Endodermal cell (in vitro differentiated cells): ENCODE measurements around the gene UBE2J1. TPM values are rescaled to one million over a fixed set of nuclear protein-coding genes. Genes with fewer than 3 reads are reported as not detected.

Source experiments
- DNase-seq: peaks from one replicate; pipeline ENCODE4 v3.0.0-alpha.2; 2017
- H3K27ac ChIP-seq: 2 replicates; pipeline ENCODE4 v1.5.1; 2013; ENCODE audit warnings: mild to moderate bottlenecking, low read depth, low read length, moderate library complexity
- H3K27me3 ChIP-seq: 2 replicates; pipeline ENCODE4 v1.6.1; 2013; ENCODE audit warnings: mild to moderate bottlenecking, low read length, moderate library complexity; ENCODE audit not compliant: insufficient read depth, control insufficient read depth, poor library complexity, severe bottlenecking
- H3K36me3 ChIP-seq: 2 replicates; pipeline ENCODE4 v1.7.0; 2013; ENCODE audit warnings: mild to moderate bottlenecking, low read length, moderate library complexity; ENCODE audit not compliant: control insufficient read depth, insufficient read depth
- H3K4me1 ChIP-seq: one replicate; pipeline ENCODE4 v1.7.0; 2013; ENCODE audit warnings: low read length; ENCODE audit not compliant: control insufficient read depth, insufficient read depth
- H3K4me3 ChIP-seq: 2 replicates; pipeline ENCODE4 v1.5.1; 2013; ENCODE audit warnings: mild to moderate bottlenecking, low read length, moderate library complexity
- H3K9ac ChIP-seq: 2 replicates; pipeline ENCODE4 v1.6.1; 2013; ENCODE audit warnings: mild to moderate bottlenecking, low read length, moderate library complexity; ENCODE audit not compliant: poor library complexity, severe bottlenecking; ENCODE audit errors: extremely low read depth
- H3K9me3 ChIP-seq: 2 replicates; pipeline ENCODE4 v1.6.1; 2013; ENCODE audit warnings: mild to moderate bottlenecking, low read length, moderate library complexity; ENCODE audit not compliant: control insufficient read depth
- H3K27ac Mint-ChIP-seq: 2 replicates; pipeline ENCODE4 v1.8.0; 2020; ENCODE audit warnings: mixed read lengths
- H3K27me3 Mint-ChIP-seq: 2 replicates; pipeline ENCODE4 v1.8.0; 2021; ENCODE audit warnings: mild to moderate bottlenecking, mixed read lengths; ENCODE audit not compliant: insufficient read depth
- H3K36me3 Mint-ChIP-seq: 2 replicates; pipeline ENCODE4 v1.8.0; 2020; ENCODE audit warnings: low read depth, mixed read lengths
- H3K4me1 Mint-ChIP-seq: 2 replicates; pipeline ENCODE4 v1.8.0; 2020; ENCODE audit warnings: mixed read lengths
- H3K4me3 Mint-ChIP-seq: 2 replicates; pipeline ENCODE4 v1.8.0; 2020; ENCODE audit warnings: mild to moderate bottlenecking, moderate library complexity, mixed read lengths
- H3K9me3 Mint-ChIP-seq: 2 replicates; pipeline ENCODE4 v1.8.0; 2020; ENCODE audit warnings: mild to moderate bottlenecking, mixed read lengths
- WGBS, 2 experiments: methylation state at CpG; one replicate each; pipeline versions ENCODE4 v1.1.5 to v1.1.7; 2013; ENCODE audit warnings: missing lambda C conversion rate in 2 of 2, mixed read lengths in 1 of 2; ENCODE audit not compliant: insufficient coverage in 1 of 2, insufficient read length in 1 of 2; 5-methylcytosine and 5-hydroxymethylcytosine counted together
- long read RNA-seq, 4 experiments: library from polyadenylated mRNA in 2 of 4; library from RNA in 1 of 4; library from capped mRNA in 1 of 4; stranded (forward) in 3 of 4; unstranded in 1 of 4; transcript quantifications; one replicate each; pipeline ENCODE4 v2.0.0, GENCODE V29; 2020 to 2021; ENCODE audit warnings: inconsistent platforms in 1 of 4
- polyA plus RNA-seq, 2 experiments: library from polyadenylated mRNA; stranded (reverse); fragments of 50-300 nt; gene quantifications; one replicate each; pipeline ENCODE4 v1.2.3, GENCODE V29; 2013
- total RNA-seq, 2 donors: library from RNA; stranded (reverse); fragmentation: NEBNext Ultra II Directional in 1 of 2; extraction: Animal tissue kit (Norgen Biotek cat#: 25700) in 1 of 2; gene quantifications; 2 replicates in 1 of 2; 3 replicates in 1 of 2; pipeline ENCODE4 v1.2.1, GENCODE V29; 2021
- TF ChIP-seq, protein P1 (sequence below): fragments of 200-600 bp; sonication (generic); conservative IDR thresholded peaks from 2 replicates; pipeline ENCODE4 v1.5.0; 2021; ENCODE audit warnings: antibody characterized with exemption, mild to moderate bottlenecking

UBE2J1 gene, protein sequence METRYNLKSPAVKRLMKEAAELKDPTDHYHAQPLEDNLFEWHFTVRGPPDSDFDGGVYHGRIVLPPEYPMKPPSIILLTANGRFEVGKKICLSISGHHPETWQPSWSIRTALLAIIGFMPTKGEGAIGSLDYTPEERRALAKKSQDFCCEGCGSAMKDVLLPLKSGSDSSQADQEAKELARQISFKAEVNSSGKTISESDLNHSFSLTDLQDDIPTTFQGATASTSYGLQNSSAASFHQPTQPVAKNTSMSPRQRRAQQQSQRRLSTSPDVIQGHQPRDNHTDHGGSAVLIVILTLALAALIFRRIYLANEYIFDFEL
- total RNA-seq = 10 to 100 TPM; 20.1 to 21.9 TPM
- polyA plus RNA-seq (2013, experiment 1 of 2) = 34.6 TPM
- 35.2 TPM for polyA plus RNA-seq (2013, experiment 2 of 2)
- long read RNA-seq, experiment 1, full-length matches to known transcripts = 10 of 24 reads
- long read RNA-seq, experiment 1, partial matches to known transcripts = 9 of 24 reads
- long read RNA-seq, experiment 1, other reads (novel, unspliced or antisense) = 5 of 24 reads
- long read RNA-seq, experiment 2, full-length matches to known transcripts = 71 of 83 reads
- long read RNA-seq, experiment 2, partial matches to known transcripts = 2 of 83 reads
- long read RNA-seq, experiment 2, other reads (novel, unspliced or antisense) = 10 of 83 reads
- long read RNA-seq, experiment 3, full-length matches to known transcripts = 42 of 71 reads
- long read RNA-seq, experiment 3, partial matches to known transcripts = 13 of 71 reads
- long read RNA-seq, experiment 3, other reads (novel, unspliced or antisense) = 16 of 71 reads
- long read RNA-seq, experiment 4, full-length matches to known transcripts = 1 of 5 reads
- long read RNA-seq, experiment 4, partial matches to known transcripts = 0 of 5 reads
- long read RNA-seq, experiment 4, other reads (novel, unspliced or antisense) = 4 of 5 reads

DNA sequence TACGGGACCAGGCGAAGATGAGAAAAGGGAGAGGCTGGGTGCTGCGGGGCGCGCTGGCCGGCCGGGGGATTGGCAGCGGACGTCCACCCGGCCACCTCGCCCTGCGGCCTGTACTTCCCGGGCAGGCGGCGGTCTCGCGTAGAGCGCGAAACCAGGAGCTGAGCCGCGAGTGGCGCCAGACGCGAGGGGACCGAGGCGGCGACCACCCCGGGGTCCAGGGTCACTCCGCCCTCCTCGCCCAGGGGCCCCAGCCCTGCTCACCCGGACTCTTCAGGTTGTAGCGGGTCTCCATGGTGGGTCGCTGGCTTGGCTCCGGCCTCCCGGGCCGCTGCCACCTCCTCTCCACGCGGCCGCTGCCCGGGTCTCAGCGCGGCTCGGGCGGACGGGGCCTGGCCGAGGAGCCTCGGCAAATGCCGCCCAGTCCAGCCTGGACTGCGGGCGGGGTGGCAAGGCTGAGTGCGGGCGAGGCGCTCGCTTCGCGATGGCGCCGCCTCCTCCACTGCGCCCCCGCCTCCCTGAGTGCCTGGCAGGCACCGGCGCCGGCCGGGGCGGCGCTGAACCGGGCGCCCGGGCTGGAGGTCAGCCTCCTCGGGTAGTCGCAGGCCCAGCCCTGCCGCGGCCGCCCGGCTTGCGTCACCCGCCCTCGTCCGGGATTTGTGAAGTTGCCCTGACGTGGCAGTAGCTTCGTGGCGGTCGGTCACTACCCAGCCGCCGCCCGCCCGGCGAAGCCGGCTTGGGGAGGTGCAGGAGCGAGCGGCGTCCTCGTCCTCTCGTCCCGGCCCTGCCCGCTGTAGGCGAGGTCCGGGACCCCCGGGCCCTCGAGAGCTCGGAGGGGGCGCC lies at the start of gene UBE2J1:
TSS of gene UBE2J1 (minus strand) at position 445 of the 840 bp plus-strand sequence. CDS start at position 292, 153 bp downstream.
- peak; percentile 94 for DNase-seq
- Histone ChIP-seq H3K27me3 (peaks cover 5% of the 10 kb centered on the region), H3K4me3 (peak within 1 kb of the TSS; percentile 96), H3K9ac (peak within 1 kb of the TSS; percentile 88), H3K27ac (peak within 1 kb of the TSS; percentile 94), H3K4me1 (peaks cover 3% of the 10 kb centered on the region), H3K36me3 (no peaks in the 10 kb centered on the region), H3K9me3 (no peaks in the 10 kb centered on the region)
- WGBS, 2 experiments = 1% methylated on average over 58 to 102 of the region's 102 CpGs
- Mint-ChIP-seq H3K9me3 (no peaks in the 10 kb centered on the region), H3K4me3 (peak within 1 kb of the TSS; percentile 71), H3K4me1 (peaks cover 38% of the 10 kb centered on the region), H3K27me3 (peaks cover 14% of the 10 kb centered on the region), H3K27ac (peak within 1 kb of the TSS; percentile 62), H3K36me3 (peaks cover 5% of the 10 kb centered on the region)
- TF ChIP-seq, protein P1, sequence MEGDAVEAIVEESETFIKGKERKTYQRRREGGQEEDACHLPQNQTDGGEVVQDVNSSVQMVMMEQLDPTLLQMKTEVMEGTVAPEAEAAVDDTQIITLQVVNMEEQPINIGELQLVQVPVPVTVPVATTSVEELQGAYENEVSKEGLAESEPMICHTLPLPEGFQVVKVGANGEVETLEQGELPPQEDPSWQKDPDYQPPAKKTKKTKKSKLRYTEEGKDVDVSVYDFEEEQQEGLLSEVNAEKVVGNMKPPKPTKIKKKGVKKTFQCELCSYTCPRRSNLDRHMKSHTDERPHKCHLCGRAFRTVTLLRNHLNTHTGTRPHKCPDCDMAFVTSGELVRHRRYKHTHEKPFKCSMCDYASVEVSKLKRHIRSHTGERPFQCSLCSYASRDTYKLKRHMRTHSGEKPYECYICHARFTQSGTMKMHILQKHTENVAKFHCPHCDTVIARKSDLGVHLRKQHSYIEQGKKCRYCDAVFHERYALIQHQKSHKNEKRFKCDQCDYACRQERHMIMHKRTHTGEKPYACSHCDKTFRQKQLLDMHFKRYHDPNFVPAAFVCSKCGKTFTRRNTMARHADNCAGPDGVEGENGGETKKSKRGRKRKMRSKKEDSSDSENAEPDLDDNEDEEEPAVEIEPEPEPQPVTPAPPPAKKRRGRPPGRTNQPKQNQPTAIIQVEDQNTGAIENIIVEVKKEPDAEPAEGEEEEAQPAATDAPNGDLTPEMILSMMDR = no peak

DNA sequence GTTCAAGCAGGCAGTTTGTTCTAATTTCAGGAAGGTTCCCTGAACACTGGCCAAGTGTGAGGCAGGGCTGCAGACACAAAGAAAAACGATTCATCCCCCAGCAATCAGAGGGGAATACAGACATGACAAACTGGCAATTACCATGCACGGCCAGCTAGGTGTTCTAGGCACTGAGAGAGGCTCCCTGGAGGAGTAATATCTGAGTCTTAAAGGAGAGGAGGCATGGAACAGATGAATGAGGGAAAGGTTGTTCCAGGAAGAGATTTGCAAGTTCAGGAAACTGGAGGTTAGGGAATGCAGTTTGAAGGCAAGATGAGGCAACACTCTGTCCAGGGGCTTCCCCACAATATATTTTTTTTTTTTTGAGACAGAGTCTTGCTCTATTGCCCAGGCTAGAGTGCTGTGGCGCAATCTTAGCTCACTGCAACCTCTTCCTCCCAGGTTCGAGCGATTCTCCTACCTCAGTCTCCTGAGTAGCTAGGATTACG lies 48.4 kb upstream of the UBE2J1 start:
- peaks cover 5% of the 10 kb centered on the region for H3K9me3 Mint-ChIP-seq
- H3K9me3 ChIP-seq = no peaks in the 10 kb centered on the region

More for the DNA sequence above, 48.4 kb upstream of the UBE2J1 start:
- H3K36me3 Mint-ChIP-seq = no peaks in the 10 kb centered on the region
- H3K4me3 Mint-ChIP-seq = no peak overlapping the region
- Histone ChIP-seq H3K36me3 (no peaks in the 10 kb centered on the region), H3K4me1 (peaks cover 8% of the 10 kb centered on the region), H3K27ac (no peak overlapping the region), H3K9ac (no peak overlapping the region), H3K4me3 (no peak overlapping the region), H3K27me3 (peaks cover 58% of the 10 kb centered on the region)
- peaks cover 21% of the 10 kb centered on the region for H3K4me1 Mint-ChIP-seq
- H3K27ac Mint-ChIP-seq = no peak overlapping the region
- DNase-seq = no peak
- WGBS, 2 experiments = 90 to 91% methylated on average over 6 of the region's 6 CpGs
- TF ChIP-seq, protein P1 = no peak
- H3K27me3 Mint-ChIP-seq = peaks cover 63% of the 10 kb centered on the region
